SK-N-SH treated with all-trans-retinoic acid at 6 μM for 48 hours (cell line): Measurements from ENCODE around the gene TNFRSF25.

Experiments used
- ATAC-seq: fragments of 200-7000 bp; cut with Tn5 transposase; 3 replicates; pipeline ENCODE4 v1.9.1; 2020; ENCODE audit warnings: mild to moderate bottlenecking, moderate library complexity
- ARNTL ChIP-seq: fragments of 450-650 bp; formaldehyde crosslinking; IDR thresholded peaks from 2 replicates; pipeline ENCODE4 v1.5.0; 2020; ENCODE audit warnings: low read depth, mild to moderate bottlenecking, moderate library complexity, borderline replicate concordance
- BACH2 ChIP-seq: fragments of 250-450 bp; sonication (Bioruptor Pico); IDR thresholded peaks from 2 replicates; pipeline ENCODE4 v1.9.0; 2021; ENCODE audit warnings: mild to moderate bottlenecking, borderline replicate concordance
- CSDC2 ChIP-seq: fragments of 250-450 bp; sonication (Bioruptor Pico); IDR thresholded peaks from 2 replicates; pipeline ENCODE4 v1.5.0; 2020; ENCODE audit warnings: mild to moderate bottlenecking, moderate library complexity
- ISL1 ChIP-seq: fragments of 250-450 bp; sonication (Bioruptor Pico); IDR thresholded peaks from 2 replicates; pipeline ENCODE4 v2.1.2; 2022; ENCODE audit warnings: mild to moderate bottlenecking, moderate library complexity
- OSR1 ChIP-seq: fragments of 250-450 bp; sonication (Bioruptor Pico); IDR thresholded peaks from 2 replicates; pipeline ENCODE4 v1.8.0; 2022; ENCODE audit warnings: moderate library complexity, mild to moderate bottlenecking, inconsistent platforms
- POU6F1 ChIP-seq: fragments of 250-450 bp; sonication (Bioruptor Pico); IDR thresholded peaks from 2 replicates; pipeline ENCODE4 v1.8.0; 2021; ENCODE audit warnings: low read depth, mild to moderate bottlenecking, moderate library complexity, borderline replicate concordance
- PPARA ChIP-seq: fragments of 250-450 bp; sonication (Bioruptor Pico); IDR thresholded peaks from 2 replicates; pipeline ENCODE4 v1.5.0; 2020; ENCODE audit warnings: mild to moderate bottlenecking, borderline replicate concordance
- TCF4 ChIP-seq: fragments of 250-450 bp; sonication (Bioruptor Pico); IDR thresholded peaks from 2 replicates; pipeline ENCODE4 v1.8.0; 2021; ENCODE audit warnings: mild to moderate bottlenecking, moderate library complexity, borderline replicate concordance
- TOX ChIP-seq: fragments of 250-450 bp; sonication (Bioruptor Pico); IDR thresholded peaks from 2 replicates; pipeline ENCODE4 v1.8.0; 2021; ENCODE audit warnings: mild to moderate bottlenecking, moderate library complexity, borderline replicate concordance
- TSHZ2 ChIP-seq: fragments of 250-450 bp; sonication (Bioruptor Pico); IDR thresholded peaks from 2 replicates; pipeline ENCODE4 v1.5.0; 2020; ENCODE audit warnings: mild to moderate bottlenecking, moderate library complexity
- ZC3H10 ChIP-seq: fragments of 250-450 bp; sonication (Bioruptor Pico); IDR thresholded peaks from 2 replicates; pipeline ENCODE4 v1.5.1; 2021; ENCODE audit warnings: mild to moderate bottlenecking, moderate library complexity
- ZFP30 ChIP-seq: fragments of 450-650 bp; formaldehyde crosslinking; IDR thresholded peaks from 2 replicates; pipeline ENCODE4 v1.5.0; 2022; ENCODE audit warnings: mild to moderate bottlenecking, moderate library complexity
- ZNF565 ChIP-seq: fragments of 450-650 bp; formaldehyde crosslinking; conservative IDR thresholded peaks from 2 replicates; pipeline ENCODE4 v1.5.0; 2020; ENCODE audit warnings: low read depth, mild to moderate bottlenecking, moderate library complexity
- ZNF70 ChIP-seq: fragments of 450-650 bp; formaldehyde crosslinking; IDR thresholded peaks from 2 replicates; pipeline ENCODE4 v1.5.0; 2020; ENCODE audit warnings: mild to moderate bottlenecking, moderate library complexity
- ZNF8 ChIP-seq: fragments of 450-650 bp; formaldehyde crosslinking; IDR thresholded peaks from 2 replicates; pipeline ENCODE4 v1.5.0; 2020; ENCODE audit warnings: mild to moderate bottlenecking, moderate library complexity
- TF ChIP-seq, protein P1 (sequence below): fragments of 250-450 bp; sonication (Bioruptor Pico); IDR thresholded peaks from 2 replicates; pipeline ENCODE4 v1.5.1; 2021; ENCODE audit warnings: mild to moderate bottlenecking, moderate library complexity
- TF ChIP-seq, protein P2 (sequence below): fragments of 250-450 bp; sonication (Bioruptor Pico); IDR thresholded peaks from 2 replicates; pipeline ENCODE4 v1.8.0; 2020; ENCODE audit warnings: mild to moderate bottlenecking, moderate library complexity, borderline replicate concordance

TNFRSF25 gene

GRCh38 chr1:6497215-6497866 is 31.4 kb upstream of the TNFRSF25 start:
- no peak for TF ChIP-seq POU6F1 (CRISPR knock-in tag)
- TF ChIP-seq, protein P1, sequence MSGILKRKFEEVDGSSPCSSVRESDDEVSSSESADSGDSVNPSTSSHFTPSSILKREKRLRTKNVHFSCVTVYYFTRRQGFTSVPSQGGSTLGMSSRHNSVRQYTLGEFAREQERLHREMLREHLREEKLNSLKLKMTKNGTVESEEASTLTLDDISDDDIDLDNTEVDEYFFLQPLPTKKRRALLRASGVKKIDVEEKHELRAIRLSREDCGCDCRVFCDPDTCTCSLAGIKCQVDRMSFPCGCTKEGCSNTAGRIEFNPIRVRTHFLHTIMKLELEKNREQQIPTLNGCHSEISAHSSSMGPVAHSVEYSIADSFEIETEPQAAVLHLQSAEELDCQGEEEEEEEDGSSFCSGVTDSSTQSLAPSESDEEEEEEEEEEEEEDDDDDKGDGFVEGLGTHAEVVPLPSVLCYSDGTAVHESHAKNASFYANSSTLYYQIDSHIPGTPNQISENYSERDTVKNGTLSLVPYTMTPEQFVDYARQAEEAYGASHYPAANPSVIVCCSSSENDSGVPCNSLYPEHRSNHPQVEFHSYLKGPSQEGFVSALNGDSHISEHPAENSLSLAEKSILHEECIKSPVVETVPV (CRISPR knock-in tag): no peak
- no peak for TF ChIP-seq ZC3H10 (CRISPR knock-in tag)
- no peak for TF ChIP-seq ARNTL (CRISPR knock-in tag)
- no peak for TF ChIP-seq CSDC2 (CRISPR knock-in tag)
- no peak for TF ChIP-seq TOX (CRISPR knock-in tag)
- TF ChIP-seq TCF4 (CRISPR knock-in tag): no peak
- TF ChIP-seq ZFP30 (CRISPR knock-in tag): no peak
- TF ChIP-seq ZNF565 (CRISPR knock-in tag): no peak
- TF ChIP-seq, all 23 proteins: peak for 0
- ATAC-seq: peak; percentile 81

DNA sequence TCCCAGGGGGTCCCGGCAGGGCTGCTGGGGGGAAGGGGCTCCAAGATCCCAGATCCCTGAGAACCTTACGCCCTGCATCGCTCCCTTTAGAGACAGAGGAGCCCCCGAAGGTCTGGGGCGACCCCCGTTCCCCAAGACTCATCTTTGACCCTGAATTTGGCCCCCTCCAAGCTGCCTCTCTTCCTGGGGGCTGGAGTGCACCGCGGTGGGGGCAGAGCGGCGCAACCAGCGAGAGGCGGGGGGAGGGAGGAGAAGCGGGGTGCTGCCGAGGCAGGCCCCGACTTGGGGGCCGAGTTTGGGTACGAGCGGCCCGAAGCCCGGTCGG is 30.9 kb upstream of the TNFRSF25 start:
- ATAC-seq: no peak

GRCh38 chr1:6496365-6496721 is 30.4 kb upstream of the TNFRSF25 start:
- TF ChIP-seq ZNF565 (CRISPR knock-in tag) (no peak), BACH2 (CRISPR knock-in tag) (no peak), ZNF70 (CRISPR knock-in tag) (no peak), TSHZ2 (no peak), OSR1 (CRISPR knock-in tag) (no peak), PPARA (CRISPR knock-in tag) (no peak), ISL1 (no peak), ARNTL (CRISPR knock-in tag) (no peak), ZNF8 (no peak), TOX (CRISPR knock-in tag) (no peak)
- peak; percentile 5; the same call in 2 of the 3 replicates for ATAC-seq

More for the DNA sequence above, 30.9 kb upstream of the TNFRSF25 start:
- TF ChIP-seq, protein P1 (CRISPR knock-in tag): no peak
- TF ChIP-seq ARNTL (CRISPR knock-in tag): no peak
- TF ChIP-seq, protein P2, sequence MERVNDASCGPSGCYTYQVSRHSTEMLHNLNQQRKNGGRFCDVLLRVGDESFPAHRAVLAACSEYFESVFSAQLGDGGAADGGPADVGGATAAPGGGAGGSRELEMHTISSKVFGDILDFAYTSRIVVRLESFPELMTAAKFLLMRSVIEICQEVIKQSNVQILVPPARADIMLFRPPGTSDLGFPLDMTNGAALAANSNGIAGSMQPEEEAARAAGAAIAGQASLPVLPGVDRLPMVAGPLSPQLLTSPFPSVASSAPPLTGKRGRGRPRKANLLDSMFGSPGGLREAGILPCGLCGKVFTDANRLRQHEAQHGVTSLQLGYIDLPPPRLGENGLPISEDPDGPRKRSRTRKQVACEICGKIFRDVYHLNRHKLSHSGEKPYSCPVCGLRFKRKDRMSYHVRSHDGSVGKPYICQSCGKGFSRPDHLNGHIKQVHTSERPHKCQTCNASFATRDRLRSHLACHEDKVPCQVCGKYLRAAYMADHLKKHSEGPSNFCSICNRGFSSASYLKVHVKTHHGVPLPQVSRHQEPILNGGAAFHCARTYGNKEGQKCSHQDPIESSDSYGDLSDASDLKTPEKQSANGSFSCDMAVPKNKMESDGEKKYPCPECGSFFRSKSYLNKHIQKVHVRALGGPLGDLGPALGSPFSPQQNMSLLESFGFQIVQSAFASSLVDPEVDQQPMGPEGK (CRISPR knock-in tag): no peak
